HuH-7 (cell line): ENCODE measurements around the gene FIGN.
A peak's percentile ranks its signal among the peaks of the same experiment; 100 is the strongest.

Experiments used
- DNase-seq: peaks from one replicate; pipeline ENCODE4 v3.0.0; 2011; ENCODE audit warnings: low spot score

The FIGN gene

GRCh38 chr2:163737190-163737439 is 1.3 kb upstream of the FIGN start:
- no peak for DNase-seq

- DNase-seq = peak; percentile 82
Measured at GRCh38 chr2:163736433-163737189, 803 bp upstream of the FIGN start.

GRCh38 chr2:163734881-163735684 is 725 bp downstream of the FIGN start:
- DNase-seq = no peak

GRCh38 chr2:163734401-163734800 is 1.4 kb downstream of the FIGN start:
- no peak for DNase-seq

- DNase-seq = no peak
Measured at GRCh38 chr2:163733956-163734355, 1.9 kb downstream of the FIGN start.

- no peak for DNase-seq
Measured at GRCh38 chr2:163733301-163733938, 2.4 kb downstream of the FIGN start.

GRCh38 chr2:163732727-163733126 is 3.1 kb downstream of the FIGN start:
- DNase-seq = no peak

GRCh38 chr2:163731735-163732134 is 4.1 kb downstream of the FIGN start:
- no peak for DNase-seq

- DNase-seq = no peak
Measured at GRCh38 chr2:163730556-163730955, 5.3 kb downstream of the FIGN start.

- DNase-seq = no peak
Measured at GRCh38 chr2:163729636-163730273, 6.1 kb downstream of the FIGN start.

GRCh38 chr2:163723881-163724280 is 11.9 kb downstream of the FIGN start:
- no peak for DNase-seq

- DNase-seq = no peak
Measured at GRCh38 chr2:163723348-163723747, 12.5 kb downstream of the FIGN start.

- no peak for DNase-seq
Measured at GRCh38 chr2:163719331-163719730, 16.5 kb downstream of the FIGN start.

GRCh38 chr2:163717993-163718680 is 17.7 kb downstream of the FIGN start:
- DNase-seq = no peak

GRCh38 chr2:163717515-163717914 is 18.3 kb downstream of the FIGN start:
- DNase-seq = no peak

GRCh38 chr2:163716101-163716500 is 19.7 kb downstream of the FIGN start:
- no peak for DNase-seq

- DNase-seq = no peak
Measured at GRCh38 chr2:163715668-163716067, 20.1 kb downstream of the FIGN start.

- DNase-seq = no peak
Measured at GRCh38 chr2:163715199-163715598, 20.6 kb downstream of the FIGN start.

- no peak for DNase-seq
Measured at GRCh38 chr2:163713534-163714311, 22.1 kb downstream of the FIGN start.

- DNase-seq = no peak
Measured at GRCh38 chr2:163711699-163712098, 24.1 kb downstream of the FIGN start.

- no peak for DNase-seq
Measured at GRCh38 chr2:163711258-163711657, 24.6 kb downstream of the FIGN start.
